ENCODE measurements around the gene ZNF280B.

Gene ZNF280B

GRCh38 chr22:22552630-22553029 lies 44.1 kb upstream of the ZNF280B start:
- no peak for DNase-seq (ENCODE audit: low read depth, low spot score)
- H3K4me3 ChIP-seq, result no peak overlapping the region
- no peak overlapping the region for H3K9ac ChIP-seq (ENCODE audit: insufficient read length)
- TF ChIP-seq EZH2 (IDR thresholded peaks at IDR 0.05) (no peak), POLR2AphosphoS5 (IDR thresholded peaks at IDR 0.05; ENCODE audit: borderline replicate concordance, low read depth, low read length) (no peak), FOXP2 (optimal IDR thresholded peaks at IDR 0.05; ENCODE audit: control extremely low read depth, extremely low read length, insufficient read depth) (no peak)
- peaks cover 59% of the 10 kb centered on the region for H3K36me3 ChIP-seq (ENCODE audit: insufficient read depth, low read length)
- no peaks in the 10 kb centered on the region for H3K9me3 ChIP-seq (ENCODE audit: low read depth, low read length)
- no peak overlapping the region for H3K27ac ChIP-seq

- TF ChIP-seq FOXP2 (optimal IDR thresholded peaks at IDR 0.05; ENCODE audit: control extremely low read depth, extremely low read length, insufficient read depth), result no peak
- TF ChIP-seq EZH2 (IDR thresholded peaks at IDR 0.05), result no peak
- DNase-seq (ENCODE audit: low read depth, low spot score), result no peak
- Histone ChIP-seq H3K9me3 (ENCODE audit: low read depth, low read length) (no peaks in the 10 kb centered on the region), H3K36me3 (ENCODE audit: insufficient read depth, low read length) (peaks cover 54% of the 10 kb centered on the region), H3K27ac (no peak overlapping the region), H3K9ac (ENCODE audit: insufficient read length) (no peak overlapping the region), H3K4me3 (no peak overlapping the region)
These were observed 42.4 kb upstream of the ZNF280B start for GRCh38 chr22:22550789-22551434.

GRCh38 chr22:22548910-22549309 lies 40.4 kb upstream of the ZNF280B start:
- H3K27ac ChIP-seq, result no peak overlapping the region
- DNase-seq (ENCODE audit: low read depth, low spot score), result no peak
- H3K4me3 ChIP-seq, result no peak overlapping the region
- no peak overlapping the region for H3K9ac ChIP-seq (ENCODE audit: insufficient read length)
- H3K9me3 ChIP-seq (ENCODE audit: low read depth, low read length), result no peaks in the 10 kb centered on the region
- no peak for TF ChIP-seq FOXP2 (optimal IDR thresholded peaks at IDR 0.05; ENCODE audit: control extremely low read depth, extremely low read length, insufficient read depth)
- TF ChIP-seq EZH2 (IDR thresholded peaks at IDR 0.05), result no peak
- no peak for TF ChIP-seq POLR2AphosphoS5 (IDR thresholded peaks at IDR 0.05; ENCODE audit: borderline replicate concordance, low read depth, low read length)
- H3K36me3 ChIP-seq (ENCODE audit: insufficient read depth, low read length), result peaks cover 54% of the 10 kb centered on the region

- DNase-seq (ENCODE audit: low read depth, low spot score), result no peak
- Histone ChIP-seq H3K9ac (ENCODE audit: insufficient read length) (no peak overlapping the region), H3K4me3 (no peak overlapping the region)
These were observed 39.8 kb upstream of the ZNF280B start for GRCh38 chr22:22548317-22548716.

GRCh38 chr22:22547692-22548300 lies 39.3 kb upstream of the ZNF280B start:
- Histone ChIP-seq H3K36me3 (ENCODE audit: insufficient read depth, low read length) (peaks cover 50% of the 10 kb centered on the region), H3K4me3 (no peak overlapping the region), H3K9ac (ENCODE audit: insufficient read length) (no peak overlapping the region), H3K27ac (no peak overlapping the region), H3K9me3 (ENCODE audit: low read depth, low read length) (no peaks in the 10 kb centered on the region)
- no peak for TF ChIP-seq POLR2AphosphoS5 (IDR thresholded peaks at IDR 0.05; ENCODE audit: borderline replicate concordance, low read depth, low read length)
- no peak for TF ChIP-seq EZH2 (IDR thresholded peaks at IDR 0.05)
- TF ChIP-seq FOXP2 (optimal IDR thresholded peaks at IDR 0.05; ENCODE audit: control extremely low read depth, extremely low read length, insufficient read depth), result no peak
- DNase-seq (ENCODE audit: low read depth, low spot score), result no peak

More at GRCh38 chr22:22548317-22548716, 39.8 kb upstream of the ZNF280B start:
- peaks cover 54% of the 10 kb centered on the region for H3K36me3 ChIP-seq (ENCODE audit: insufficient read depth, low read length)
- no peaks in the 10 kb centered on the region for H3K9me3 ChIP-seq (ENCODE audit: low read depth, low read length)
- no peak overlapping the region for H3K27ac ChIP-seq
- TF ChIP-seq EZH2 (IDR thresholded peaks at IDR 0.05) (no peak), POLR2AphosphoS5 (IDR thresholded peaks at IDR 0.05; ENCODE audit: borderline replicate concordance, low read depth, low read length) (no peak), FOXP2 (optimal IDR thresholded peaks at IDR 0.05; ENCODE audit: control extremely low read depth, extremely low read length, insufficient read depth) (no peak)

GRCh38 chr22:22547226-22547625 lies 38.7 kb upstream of the ZNF280B start:
- no peak for DNase-seq (ENCODE audit: low read depth, low spot score)
- TF ChIP-seq FOXP2 (optimal IDR thresholded peaks at IDR 0.05; ENCODE audit: control extremely low read depth, extremely low read length, insufficient read depth) (no peak), EZH2 (IDR thresholded peaks at IDR 0.05) (no peak), POLR2AphosphoS5 (IDR thresholded peaks at IDR 0.05; ENCODE audit: borderline replicate concordance, low read depth, low read length) (no peak)
- Histone ChIP-seq H3K27ac (no peak overlapping the region), H3K36me3 (ENCODE audit: insufficient read depth, low read length) (peaks cover 45% of the 10 kb centered on the region; the same call in 1 of the 2 replicates), H3K4me3 (no peak overlapping the region), H3K9ac (ENCODE audit: insufficient read length) (no peak overlapping the region), H3K9me3 (ENCODE audit: low read depth, low read length) (no peaks in the 10 kb centered on the region)

GRCh38 chr22:22546490-22546889 lies 37.9 kb upstream of the ZNF280B start:
- no peak for TF ChIP-seq FOXP2 (optimal IDR thresholded peaks at IDR 0.05; ENCODE audit: control extremely low read depth, extremely low read length, insufficient read depth)
- TF ChIP-seq EZH2 (IDR thresholded peaks at IDR 0.05), result no peak
- TF ChIP-seq POLR2AphosphoS5 (IDR thresholded peaks at IDR 0.05; ENCODE audit: borderline replicate concordance, low read depth, low read length), result no peak
- no peak overlapping the region for H3K9ac ChIP-seq (ENCODE audit: insufficient read length)
- peaks cover 40% of the 10 kb centered on the region; the same call in 1 of the 2 replicates for H3K36me3 ChIP-seq (ENCODE audit: insufficient read depth, low read length)
- H3K4me3 ChIP-seq, result no peak overlapping the region
- no peaks in the 10 kb centered on the region for H3K9me3 ChIP-seq (ENCODE audit: low read depth, low read length)
- H3K27ac ChIP-seq, result no peak overlapping the region
- no peak for DNase-seq (ENCODE audit: low read depth, low spot score)

GRCh38 chr22:22545084-22545483 lies 36.5 kb upstream of the ZNF280B start:
- no peaks in the 10 kb centered on the region for H3K9me3 ChIP-seq (ENCODE audit: low read depth, low read length)
- H3K36me3 ChIP-seq (ENCODE audit: insufficient read depth, low read length), result peaks cover 27% of the 10 kb centered on the region; the same call in 1 of the 2 replicates
- DNase-seq (ENCODE audit: low read depth, low spot score), result no peak
- no peak overlapping the region for H3K9ac ChIP-seq (ENCODE audit: insufficient read length)
- TF ChIP-seq EZH2 (IDR thresholded peaks at IDR 0.05) (no peak), POLR2AphosphoS5 (IDR thresholded peaks at IDR 0.05; ENCODE audit: borderline replicate concordance, low read depth, low read length) (no peak)
- no peak overlapping the region for H3K4me3 ChIP-seq
- no peak overlapping the region for H3K27ac ChIP-seq
